ENCODE data around the gene VPS16.
A peak's percentile ranks its signal among the peaks of the same experiment; 100 is the strongest.

VPS16 gene

DNA sequence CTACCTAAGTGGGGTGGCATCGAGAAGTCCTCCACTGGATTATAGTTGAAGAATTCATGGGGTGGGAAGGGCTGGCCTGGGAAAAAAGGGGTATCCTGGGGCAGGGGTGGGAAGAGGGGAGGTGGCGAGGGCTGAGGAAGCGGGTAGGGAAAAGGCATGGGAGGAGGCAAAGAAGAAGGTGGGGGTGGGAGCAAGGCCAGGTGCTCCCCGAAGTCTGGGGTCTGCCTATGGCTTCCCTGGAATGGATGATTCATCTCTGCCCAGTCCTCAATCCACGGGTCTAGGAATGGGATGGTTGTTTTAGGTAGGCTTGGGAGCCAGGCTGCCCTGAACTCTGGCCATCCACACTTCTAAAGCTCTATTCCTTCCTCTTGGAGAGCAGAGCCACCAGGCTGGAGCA, 4.5 kb upstream of the VPS16 start:
- DNase-seq = no peak

GRCh38 chr20:2837221-2837960, 3.2 kb upstream of the VPS16 start:
- no peak for DNase-seq

GRCh38 chr20:2838170-2838797, 2.3 kb upstream of the VPS16 start:
- no peak for DNase-seq

DNA sequence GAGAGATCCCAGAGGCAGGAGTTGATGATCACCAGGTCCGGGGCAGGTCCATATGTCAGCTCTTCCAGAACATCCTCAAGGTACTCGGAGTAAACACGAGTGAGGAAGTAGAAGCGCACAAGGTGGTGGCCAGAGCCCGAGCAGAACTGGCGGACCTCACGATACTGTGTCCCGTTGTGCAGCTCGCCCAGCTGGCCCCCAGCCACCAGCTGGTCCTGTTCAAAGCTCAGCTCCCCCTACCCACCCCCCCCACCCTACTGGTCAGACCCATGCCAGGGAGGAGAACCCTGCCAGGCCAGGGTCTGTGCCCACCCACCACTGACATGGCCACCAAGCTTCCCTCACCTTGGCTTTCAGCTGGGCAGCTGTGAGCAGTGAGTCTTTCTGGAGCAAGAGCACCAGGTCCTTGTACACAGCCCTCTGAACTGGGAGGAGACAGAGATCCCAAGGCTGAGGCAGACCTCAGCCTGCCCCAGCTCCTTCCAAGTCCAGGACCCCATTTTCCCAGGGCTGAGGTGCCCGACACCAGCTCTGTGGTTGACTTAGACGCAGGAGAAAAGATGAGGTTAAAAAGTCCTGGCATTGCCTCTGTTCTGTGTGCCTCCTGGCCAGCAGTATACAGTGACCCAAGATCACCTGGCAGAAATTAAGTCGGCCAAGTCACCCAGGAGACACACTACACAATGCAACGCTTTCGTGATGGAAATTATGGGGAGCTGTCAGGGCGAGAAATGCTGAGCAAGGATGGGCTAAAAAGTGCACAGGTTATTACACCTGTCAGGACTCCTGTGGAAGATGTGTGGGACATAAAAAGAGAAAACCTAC, 1.5 kb upstream of the VPS16 start:
- no peak for DNase-seq

GRCh38 chr20:2839732-2840137, 810 bp upstream of the VPS16 start:
- no peak for DNase-seq

DNA sequence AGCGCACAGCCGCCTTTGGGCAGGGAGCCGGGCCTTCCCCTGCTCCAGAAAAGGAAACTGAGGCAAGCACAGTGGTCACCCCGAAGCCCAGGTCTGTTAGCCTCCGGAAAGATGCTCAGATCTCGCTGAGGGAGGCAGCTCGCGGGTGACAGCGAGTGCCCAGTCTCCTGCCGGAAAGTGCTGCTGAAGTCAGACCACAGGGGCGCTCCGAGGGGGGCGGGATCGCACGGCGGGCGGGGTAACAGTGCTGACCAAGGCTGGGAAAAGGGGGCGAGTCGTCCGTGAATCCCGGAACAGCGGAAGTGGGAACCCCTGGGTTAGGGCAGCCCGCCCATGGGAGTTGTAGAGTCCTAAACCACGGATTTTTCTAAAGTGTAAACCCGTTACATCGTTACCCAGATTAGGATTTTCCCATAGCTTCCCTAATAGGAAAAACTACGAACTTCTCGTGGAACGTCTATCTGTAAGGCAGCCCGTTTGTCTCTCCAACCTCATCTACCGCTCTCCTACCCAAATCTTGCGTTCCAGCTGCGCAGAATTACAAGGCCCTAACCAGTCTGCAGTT, 504 bp downstream of the VPS16 start:
- peak; percentile 61 for DNase-seq

- peak; percentile 35 for DNase-seq
These were observed 5.1 kb downstream of the VPS16 start for GRCh38 chr20:2845607-2846006.

DNA sequence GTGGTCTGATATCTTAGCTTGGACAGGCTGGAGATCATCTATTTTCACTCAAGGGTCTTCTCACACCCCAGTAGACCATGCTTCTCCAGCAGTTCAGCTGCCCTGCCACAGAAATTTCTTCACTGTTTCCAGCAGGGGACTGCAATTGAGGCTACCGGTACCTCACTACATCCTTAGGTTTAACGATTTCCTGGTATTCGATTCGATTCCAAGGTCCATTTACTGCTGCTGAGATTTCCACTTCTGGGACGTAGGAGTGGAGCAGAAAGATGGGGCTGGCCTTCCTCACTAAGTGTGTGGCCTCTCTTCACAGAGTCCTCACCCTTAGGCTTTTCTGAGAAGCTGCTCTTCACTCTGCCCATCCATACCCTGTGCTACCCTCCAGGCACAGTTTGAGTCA, 6.2 kb downstream of the VPS16 start:
- no peak for DNase-seq

DNA sequence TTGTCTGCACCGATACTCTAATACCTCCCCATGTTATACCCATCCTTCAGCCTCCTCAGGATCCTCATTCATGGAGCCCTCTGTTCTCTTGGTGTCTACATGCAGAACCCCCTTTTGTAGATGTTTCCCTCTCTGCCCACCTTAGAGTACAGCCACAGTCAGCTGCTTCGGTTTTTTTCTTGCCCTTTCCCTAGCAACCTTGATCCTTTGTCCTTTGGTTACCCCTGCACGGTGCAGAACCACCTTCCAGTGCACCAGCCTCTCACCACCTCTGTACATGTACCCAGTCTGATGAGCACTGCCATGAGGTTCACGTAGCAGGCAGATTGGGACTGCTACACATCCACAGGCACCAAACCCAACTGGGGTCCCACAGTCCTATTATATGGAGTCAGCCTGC, 7.3 kb downstream of the VPS16 start:
- no peak for DNase-seq

DNA sequence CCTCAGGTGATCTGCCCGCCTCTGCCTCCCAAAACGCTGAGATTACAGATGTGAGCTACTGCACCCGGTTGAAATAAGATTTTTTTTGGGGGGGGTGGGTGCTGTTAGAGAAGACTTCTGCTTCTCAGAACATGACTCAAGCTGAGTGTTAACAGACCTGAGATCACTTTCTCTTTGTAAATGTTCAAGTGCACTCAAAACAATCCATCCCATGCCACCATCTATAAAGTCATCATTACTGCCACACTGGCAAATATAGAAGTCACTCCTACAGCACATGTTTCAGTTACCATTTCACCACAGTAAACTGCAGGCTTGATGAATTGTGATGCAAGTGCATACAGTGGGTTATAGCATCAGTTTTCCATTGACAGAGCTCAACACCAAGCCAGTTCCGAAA, 9.0 kb downstream of the VPS16 start:
- no peak for DNase-seq

DNA sequence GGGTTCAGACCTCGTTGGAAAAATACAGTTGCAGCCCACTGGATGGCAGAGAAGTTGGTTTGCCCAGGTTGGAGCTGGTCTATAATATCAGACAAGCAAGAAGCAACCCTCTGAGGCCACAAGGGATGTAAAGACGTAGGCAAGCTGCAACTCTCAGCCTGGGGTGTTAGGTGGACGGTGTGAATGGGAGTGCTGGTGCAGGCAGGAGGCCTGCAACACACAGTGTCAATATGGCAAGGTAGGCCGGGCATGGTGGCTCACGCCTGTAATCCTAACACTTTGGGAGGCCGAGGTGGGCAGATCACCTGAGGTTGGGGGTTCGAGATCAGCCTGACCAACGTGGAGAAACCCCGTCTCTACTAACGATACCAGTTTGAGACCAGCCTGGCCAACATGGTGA, 10.5 kb downstream of the VPS16 start:
- no peak for DNase-seq

GRCh38 chr20:2858591-2858990, 18.0 kb downstream of the VPS16 start:
- DNase-seq = no peak

GRCh38 chr20:2859330-2860121, 19.0 kb downstream of the VPS16 start:
- DNase-seq = no peak

DNA sequence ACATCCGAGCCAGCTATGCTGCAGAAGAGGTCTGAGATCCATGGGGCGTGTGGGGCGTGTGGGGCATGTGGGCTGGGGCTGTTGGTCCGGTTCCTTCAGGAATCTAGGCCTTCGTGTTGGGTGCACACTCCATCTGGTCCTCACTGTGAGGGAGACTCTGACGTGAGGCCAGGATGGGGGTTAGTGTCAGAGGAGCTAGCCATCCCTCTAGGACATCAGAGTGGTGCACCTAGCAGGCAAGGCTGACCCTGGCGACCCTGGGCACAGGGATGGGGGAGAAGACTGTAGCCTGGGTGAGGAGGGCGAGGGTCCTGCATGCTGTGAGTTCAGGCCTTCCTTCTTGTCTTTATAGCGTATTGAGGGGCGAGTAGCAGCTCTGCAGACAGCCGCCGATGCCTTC, 24.1 kb downstream of the VPS16 start:
- no peak for DNase-seq

- no peak for DNase-seq
These were observed 24.6 kb downstream of the VPS16 start for GRCh38 chr20:2865101-2865500.

- peak; percentile 60 for DNase-seq
These were observed 25.1 kb downstream of the VPS16 start for GRCh38 chr20:2865630-2866029.

- no peak for DNase-seq
These were observed 25.7 kb downstream of the VPS16 start for GRCh38 chr20:2866236-2866635.

GRCh38 chr20:2867081-2867864, 26.7 kb downstream of the VPS16 start:
- DNase-seq = peak; percentile 96

DNA sequence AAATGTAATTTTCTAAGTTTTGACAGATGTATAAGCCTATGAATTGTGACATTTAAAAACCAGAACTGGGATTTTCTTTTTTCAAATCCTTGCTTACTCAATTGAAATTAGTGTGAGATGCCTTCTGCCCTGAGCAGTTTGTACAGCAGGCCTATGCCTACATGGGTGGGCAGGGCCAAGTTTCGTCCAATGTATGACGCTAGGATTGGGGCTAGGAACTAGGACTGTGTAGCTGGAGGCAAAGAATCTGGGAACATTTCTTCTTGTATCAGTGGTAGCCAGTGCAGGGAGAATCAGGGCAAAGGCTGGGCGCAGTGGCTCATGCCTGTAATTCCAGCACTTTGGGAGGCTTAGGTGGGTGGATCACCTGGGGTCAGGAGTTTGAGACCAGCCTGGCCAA, 28.8 kb downstream of the VPS16 start:
- no peak for DNase-seq

DNA sequence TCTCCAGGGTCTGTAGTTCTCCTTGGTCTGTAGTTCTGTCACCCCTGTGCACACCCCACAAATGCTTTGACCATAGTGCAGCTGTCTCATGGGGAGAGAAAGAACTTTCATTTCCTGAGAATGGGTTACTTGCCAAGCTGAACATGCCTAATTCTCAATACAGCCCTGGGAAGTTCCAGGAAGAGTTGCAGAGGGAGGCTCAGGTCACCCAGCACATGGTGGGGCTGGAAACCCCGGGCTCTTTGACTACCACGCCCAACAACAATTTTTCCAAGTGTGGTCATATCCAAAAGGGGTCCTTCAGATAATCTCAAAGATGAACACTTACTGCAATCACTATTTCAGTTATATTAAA, 30.5 kb downstream of the VPS16 start:
- peak; percentile 37 for DNase-seq

DNA sequence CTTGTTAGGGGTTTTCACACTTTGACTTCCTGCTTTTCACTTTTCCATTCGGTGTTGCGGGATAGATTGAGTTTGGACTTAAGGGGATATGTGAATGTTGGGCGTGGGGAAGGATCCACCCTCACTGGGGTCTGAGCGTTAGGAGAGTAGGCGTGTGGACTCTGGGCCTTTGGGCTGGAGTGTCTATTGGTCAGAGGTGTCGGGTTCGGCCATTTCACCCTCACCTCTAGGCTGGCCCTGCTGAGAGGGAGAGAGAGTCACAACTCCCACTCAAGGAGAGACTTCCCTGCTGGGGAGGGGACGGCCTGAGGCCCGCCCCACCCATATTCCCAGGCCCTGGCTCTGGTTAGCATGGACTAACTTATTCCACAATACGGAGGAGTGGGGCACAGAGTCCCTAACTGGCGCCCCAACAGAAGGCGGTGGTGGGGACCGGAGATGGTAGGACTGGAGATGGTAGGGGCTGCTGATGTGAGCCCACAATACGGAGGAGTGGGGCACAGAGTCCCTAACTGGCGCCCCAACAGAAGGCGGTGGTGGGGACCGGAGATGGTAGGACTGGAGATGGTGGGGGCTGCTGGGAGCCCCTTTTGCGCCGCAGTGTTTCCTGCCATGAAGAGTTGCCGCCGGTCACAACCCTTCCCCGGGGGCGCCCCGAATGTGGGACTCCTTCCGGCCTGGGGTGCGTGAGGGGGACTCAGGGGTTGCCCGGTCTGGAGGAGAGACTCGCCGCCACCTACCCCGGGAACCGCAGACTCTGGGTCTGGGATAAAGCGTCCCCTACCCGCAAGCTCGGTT, 31.3 kb downstream of the VPS16 start:
- no peak for DNase-seq

Data from hematopoietic multipotent progenitor cell treated with erythropoietin and hydrocortisone succinate and interleukin-3 and kit ligand, for 4 days (in vitro differentiated cells).